Skeletal muscle cell (primary cell): ENCODE data around the gene CSMD2.

Experiments
- DNase-seq: peaks from one replicate; pipeline ENCODE4 v3.0.0-alpha.2; 2010; ENCODE audit warnings: low read depth
- H3K4me3 ChIP-seq: 2 replicates; pipeline ENCODE4 v1.5.1; 2011; ENCODE audit warnings: low read depth, mild to moderate bottlenecking, control low read depth, low read length, moderate library complexity

Gene CSMD2

GRCh38 chr1:34162852-34163766 lies 1.9 kb downstream of the CSMD2 start:
- peak; percentile 40 for DNase-seq
- H3K4me3 ChIP-seq, result peak overlapping the region; percentile 39

DNA sequence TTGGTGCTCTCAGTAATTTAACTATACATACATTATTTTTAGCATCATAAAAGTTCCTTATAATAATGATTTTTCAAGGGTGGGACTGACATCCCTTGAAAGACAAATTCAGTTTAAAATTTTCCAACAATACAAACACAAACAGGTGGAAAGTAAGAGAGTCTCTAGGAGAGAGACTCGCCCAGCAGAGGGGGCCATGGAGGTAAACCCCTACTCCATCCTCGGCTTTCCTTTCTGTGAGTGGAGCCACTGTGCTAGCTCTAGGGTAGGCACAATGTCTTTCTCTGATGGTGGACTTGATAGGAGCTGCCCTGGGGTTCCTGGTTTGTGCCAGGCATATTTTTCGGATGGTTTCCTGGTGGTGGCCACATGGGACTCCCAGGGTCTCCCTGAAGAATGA lies 8.3 kb downstream of the CSMD2 start:
- no peak for DNase-seq
- H3K4me3 ChIP-seq, result no peak overlapping the region

- no peak overlapping the region for H3K4me3 ChIP-seq
- no peak for DNase-seq
These were observed 9.2 kb downstream of the CSMD2 start for GRCh38 chr1:34155860-34156259.

- DNase-seq, result no peak
- no peak overlapping the region for H3K4me3 ChIP-seq
These were observed 11.8 kb downstream of the CSMD2 start for GRCh38 chr1:34153246-34153645.

DNA sequence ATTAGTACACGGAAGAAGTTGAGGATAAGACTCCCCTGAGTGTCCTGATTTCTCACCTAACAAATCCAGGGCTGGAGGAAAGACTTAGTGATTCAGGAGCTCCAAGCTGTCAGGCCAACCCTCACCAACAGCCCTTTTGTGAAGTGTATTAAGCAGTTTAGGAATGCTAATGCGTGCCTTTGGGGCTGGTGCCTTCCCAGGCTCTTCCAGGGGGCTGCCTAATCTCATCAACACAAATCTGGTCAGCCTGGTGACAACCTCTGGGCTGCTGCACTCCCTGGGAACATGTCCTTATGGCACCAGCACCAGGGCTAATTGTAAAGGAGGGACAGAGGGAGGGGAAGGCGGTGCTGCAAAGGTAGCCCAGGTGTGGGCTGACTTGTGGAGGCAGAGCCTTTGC lies 15.5 kb downstream of the CSMD2 start:
- no peak for DNase-seq

GRCh38 chr1:34147301-34147700 lies 17.7 kb downstream of the CSMD2 start:
- no peak overlapping the region for H3K4me3 ChIP-seq
- DNase-seq, result no peak

More for the DNA sequence above, 15.5 kb downstream of the CSMD2 start:
- no peak overlapping the region for H3K4me3 ChIP-seq

- no peak overlapping the region for H3K4me3 ChIP-seq
- no peak for DNase-seq
These were observed 20.3 kb downstream of the CSMD2 start for GRCh38 chr1:34144766-34145165.

- H3K4me3 ChIP-seq, result no peak overlapping the region
- DNase-seq, result no peak
These were observed 21.1 kb downstream of the CSMD2 start for GRCh38 chr1:34143975-34144374.

DNA sequence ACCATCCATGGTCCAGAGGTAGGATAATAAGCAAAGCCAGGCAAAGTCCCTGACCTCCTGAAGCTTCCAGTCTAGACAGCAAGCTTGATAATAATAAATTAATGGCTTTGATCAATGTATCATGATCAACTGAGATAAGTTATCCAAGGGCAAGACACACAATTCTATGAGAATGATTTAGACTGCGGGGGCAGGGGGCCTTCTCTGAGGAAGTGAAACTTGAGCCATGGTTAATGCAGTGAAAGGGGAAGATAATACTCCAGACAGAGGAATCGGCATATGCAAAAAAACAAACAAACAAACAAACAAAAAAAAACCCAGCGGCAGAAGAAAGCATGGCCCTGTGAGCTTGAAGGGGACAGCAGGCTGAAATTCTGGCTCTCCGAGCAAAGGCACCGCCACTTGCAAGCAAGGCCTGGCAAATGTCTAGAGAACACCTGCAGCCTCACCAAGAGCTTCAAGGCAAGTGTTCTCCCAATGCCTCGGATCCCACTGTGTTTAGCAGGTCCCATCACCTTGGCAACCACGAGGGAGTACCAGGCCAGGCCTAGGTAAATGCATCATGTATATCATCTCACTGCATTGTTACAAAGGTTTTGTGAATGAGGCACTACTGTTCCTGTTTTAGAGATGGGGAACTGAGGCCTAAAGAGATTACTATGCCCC lies 24.9 kb downstream of the CSMD2 start:
- no peak for DNase-seq
- H3K4me3 ChIP-seq, result no peak overlapping the region

GRCh38 chr1:34137411-34137810 lies 27.6 kb downstream of the CSMD2 start:
- no peak overlapping the region for H3K4me3 ChIP-seq
- no peak for DNase-seq

DNA sequence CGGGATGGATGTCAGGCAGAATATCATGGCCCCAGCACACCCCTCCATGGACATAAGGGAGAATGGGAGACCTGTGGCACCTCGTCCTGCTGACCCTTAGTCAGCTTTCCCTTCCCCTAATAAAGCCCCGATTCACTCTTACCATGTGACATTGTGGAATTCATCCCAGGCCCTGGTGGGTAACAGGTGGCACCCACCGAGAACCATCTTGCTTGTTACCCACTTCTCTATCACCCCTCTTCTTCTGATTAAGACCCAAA lies 32.9 kb downstream of the CSMD2 start:
- no peak overlapping the region for H3K4me3 ChIP-seq
- DNase-seq, result no peak

DNA sequence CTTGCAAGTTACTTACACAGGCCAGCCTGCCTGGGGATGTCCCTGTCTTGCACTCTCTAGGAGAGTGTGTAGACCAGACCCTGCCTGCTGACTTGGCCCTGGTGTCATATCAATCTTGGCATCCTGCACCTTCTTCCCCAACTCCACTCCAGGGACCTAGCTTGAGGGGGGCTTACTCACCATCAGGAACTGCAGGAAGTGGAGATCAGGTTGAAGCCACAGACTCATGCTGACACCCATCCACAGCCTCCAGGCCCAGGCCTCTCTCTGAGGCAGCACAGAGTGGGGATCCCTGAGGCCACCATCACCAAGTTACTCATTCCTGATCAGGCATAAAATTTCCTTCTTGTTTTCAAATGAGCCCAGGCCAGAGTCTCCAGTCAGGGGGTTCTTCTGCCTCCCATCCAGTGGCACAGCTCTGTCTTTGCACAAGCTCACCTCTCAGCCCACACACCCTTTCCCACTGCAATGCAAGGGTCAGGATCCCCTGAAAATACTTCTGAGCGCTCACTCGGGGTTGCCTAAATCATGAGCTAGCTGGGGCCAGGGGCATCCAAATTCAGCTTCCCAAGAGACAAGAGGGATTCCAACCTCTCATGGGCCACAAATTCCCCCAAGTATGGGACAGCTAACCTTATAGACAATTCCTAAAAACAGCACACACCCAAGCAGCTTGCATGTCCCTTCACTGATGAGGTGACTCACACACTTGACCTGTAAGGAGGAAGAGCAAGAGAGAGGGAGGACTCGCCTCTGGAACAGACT lies 33.5 kb downstream of the CSMD2 start:
- no peak for DNase-seq
- H3K4me3 ChIP-seq, result no peak overlapping the region

- no peak for DNase-seq
- no peak overlapping the region for H3K4me3 ChIP-seq
These were observed 34.7 kb downstream of the CSMD2 start for GRCh38 chr1:34130306-34130705.

- H3K4me3 ChIP-seq, result no peak overlapping the region
- no peak for DNase-seq
These were observed 35.4 kb downstream of the CSMD2 start for GRCh38 chr1:34129630-34130029.

- H3K4me3 ChIP-seq, result no peak overlapping the region
These were observed 36.7 kb downstream of the CSMD2 start for GRCh38 chr1:34128186-34128889.

GRCh38 chr1:34127006-34128000 lies 37.7 kb downstream of the CSMD2 start:
- no peak overlapping the region for H3K4me3 ChIP-seq
- DNase-seq, result no peak

More at GRCh38 chr1:34128186-34128889, 36.7 kb downstream of the CSMD2 start:
- DNase-seq, result no peak

GRCh38 chr1:34126486-34126885 lies 38.5 kb downstream of the CSMD2 start:
- no peak overlapping the region for H3K4me3 ChIP-seq

DNA sequence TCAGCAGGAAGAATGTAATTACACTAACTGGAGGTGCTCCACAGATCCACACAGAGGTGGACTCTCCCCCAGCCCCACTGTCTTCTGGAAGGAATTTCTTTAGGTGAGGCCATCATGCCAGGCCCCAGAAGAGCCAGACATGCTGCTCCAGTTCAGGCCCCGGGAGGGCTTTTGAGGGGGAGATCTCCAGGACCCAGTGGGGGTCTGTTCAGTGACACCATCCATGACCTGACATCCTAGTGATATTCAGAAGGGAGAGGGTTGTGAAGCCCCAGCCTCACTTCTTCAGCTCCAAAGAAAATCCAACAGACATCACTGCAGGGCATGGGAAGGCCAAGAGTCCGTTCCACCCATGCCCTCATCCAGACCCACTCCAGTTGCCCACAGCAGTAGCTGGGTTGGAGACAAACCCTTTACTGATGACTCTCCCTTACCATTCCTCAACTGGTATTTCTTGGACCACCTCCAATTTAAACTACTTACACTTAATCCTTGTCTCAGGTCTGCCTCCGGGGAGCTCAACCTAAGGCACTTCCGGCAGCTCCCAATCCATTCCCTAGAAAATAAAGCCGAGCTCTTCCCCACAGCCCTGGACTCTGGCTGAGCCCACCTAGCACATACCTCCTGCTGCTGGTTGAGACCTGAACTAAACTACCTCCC lies 39.2 kb downstream of the CSMD2 start:
- DNase-seq, result no peak
- no peak overlapping the region for H3K4me3 ChIP-seq

More at GRCh38 chr1:34126486-34126885, 38.5 kb downstream of the CSMD2 start:
- DNase-seq, result no peak
